ENCODE results near the gene SMPD2. TPM values are rescaled to one million over a fixed set of nuclear protein-coding genes. Genes with fewer than 3 reads are reported as not detected.

SMPD2 gene
- total RNA-seq, 1 experiment from 2014 or later = 50.0 TPM

DNA sequence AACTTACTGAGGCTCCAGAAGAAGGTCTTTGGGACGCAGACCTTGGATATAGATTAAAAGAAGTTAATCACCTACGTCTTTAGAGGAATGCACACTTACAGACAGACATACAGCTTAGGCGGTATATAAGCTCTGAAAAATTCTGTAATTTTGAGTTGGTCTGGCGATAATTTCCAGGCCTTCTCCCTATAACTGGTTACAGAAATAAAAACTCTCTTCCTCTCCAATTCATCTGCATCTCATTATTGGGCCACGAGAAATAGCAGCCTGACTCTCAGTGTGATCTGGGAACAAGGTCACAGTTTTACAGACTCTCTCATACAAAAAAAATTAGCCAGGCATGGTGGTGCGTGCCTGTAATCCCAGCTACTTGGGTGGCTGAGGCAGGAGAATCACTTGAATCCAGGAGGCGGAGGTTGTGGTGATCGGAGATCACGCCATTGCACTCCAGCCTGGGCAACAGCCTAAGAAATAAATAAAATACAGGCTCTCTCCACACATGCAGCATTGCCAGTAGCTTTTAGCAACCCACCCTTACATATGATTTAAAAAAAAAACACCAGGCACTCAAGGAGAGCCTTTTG lies 37.8 kb downstream of the SMPD2 start:
- Histone ChIP-seq H3K9me3 (ENCODE audit: control insufficient read depth, insufficient read depth, low read depth, low read length) (no peaks in the 10 kb centered on the region), H3K27me3 (ENCODE audit: control insufficient read depth, insufficient read depth, low read length) (no peaks in the 10 kb centered on the region), H3K4me1 (ENCODE audit: control insufficient read depth, insufficient read depth, low read length) (peaks cover 44% of the 10 kb centered on the region), H3K27ac (ENCODE audit: low read length) (no peak overlapping the region), H3K36me3 (ENCODE audit: control insufficient read depth, insufficient read depth, low read length) (peaks cover 32% of the 10 kb centered on the region), H3K4me3 (ENCODE audit: low read depth in 2 of 2, low read length in 2 of 2) (no peak overlapping the region)
- ATAC-seq (no peak), DNase-seq (ENCODE audit: low read depth, low spot score) (no peak)
- ChIA-PET CTCF (no interaction called here), POLR2A (no interaction called here)
- BruUV-seq (replicated peaks) = no TSS peak
- intact Hi-C loops (cut with micrococcal nuclease; ENCODE audit: unreplicated experiment) (no loop called here), in situ Hi-C loops (cut with HindIII; ENCODE audit: low pct_unique_long_range_greater_than_20kb, low sequenced_read_pairs) (no loop called here)
- TF ChIP-seq, protein P1, sequence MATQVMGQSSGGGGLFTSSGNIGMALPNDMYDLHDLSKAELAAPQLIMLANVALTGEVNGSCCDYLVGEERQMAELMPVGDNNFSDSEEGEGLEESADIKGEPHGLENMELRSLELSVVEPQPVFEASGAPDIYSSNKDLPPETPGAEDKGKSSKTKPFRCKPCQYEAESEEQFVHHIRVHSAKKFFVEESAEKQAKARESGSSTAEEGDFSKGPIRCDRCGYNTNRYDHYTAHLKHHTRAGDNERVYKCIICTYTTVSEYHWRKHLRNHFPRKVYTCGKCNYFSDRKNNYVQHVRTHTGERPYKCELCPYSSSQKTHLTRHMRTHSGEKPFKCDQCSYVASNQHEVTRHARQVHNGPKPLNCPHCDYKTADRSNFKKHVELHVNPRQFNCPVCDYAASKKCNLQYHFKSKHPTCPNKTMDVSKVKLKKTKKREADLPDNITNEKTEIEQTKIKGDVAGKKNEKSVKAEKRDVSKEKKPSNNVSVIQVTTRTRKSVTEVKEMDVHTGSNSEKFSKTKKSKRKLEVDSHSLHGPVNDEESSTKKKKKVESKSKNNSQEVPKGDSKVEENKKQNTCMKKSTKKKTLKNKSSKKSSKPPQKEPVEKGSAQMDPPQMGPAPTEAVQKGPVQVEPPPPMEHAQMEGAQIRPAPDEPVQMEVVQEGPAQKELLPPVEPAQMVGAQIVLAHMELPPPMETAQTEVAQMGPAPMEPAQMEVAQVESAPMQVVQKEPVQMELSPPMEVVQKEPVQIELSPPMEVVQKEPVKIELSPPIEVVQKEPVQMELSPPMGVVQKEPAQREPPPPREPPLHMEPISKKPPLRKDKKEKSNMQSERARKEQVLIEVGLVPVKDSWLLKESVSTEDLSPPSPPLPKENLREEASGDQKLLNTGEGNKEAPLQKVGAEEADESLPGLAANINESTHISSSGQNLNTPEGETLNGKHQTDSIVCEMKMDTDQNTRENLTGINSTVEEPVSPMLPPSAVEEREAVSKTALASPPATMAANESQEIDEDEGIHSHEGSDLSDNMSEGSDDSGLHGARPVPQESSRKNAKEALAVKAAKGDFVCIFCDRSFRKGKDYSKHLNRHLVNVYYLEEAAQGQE (IDR thresholded peaks at IDR 0.05; ENCODE audit: insufficient read depth in 1 of 2, low read depth in 2 of 2, low read length in 1 of 2) = no peak
- TF ChIP-seq, protein P2, sequence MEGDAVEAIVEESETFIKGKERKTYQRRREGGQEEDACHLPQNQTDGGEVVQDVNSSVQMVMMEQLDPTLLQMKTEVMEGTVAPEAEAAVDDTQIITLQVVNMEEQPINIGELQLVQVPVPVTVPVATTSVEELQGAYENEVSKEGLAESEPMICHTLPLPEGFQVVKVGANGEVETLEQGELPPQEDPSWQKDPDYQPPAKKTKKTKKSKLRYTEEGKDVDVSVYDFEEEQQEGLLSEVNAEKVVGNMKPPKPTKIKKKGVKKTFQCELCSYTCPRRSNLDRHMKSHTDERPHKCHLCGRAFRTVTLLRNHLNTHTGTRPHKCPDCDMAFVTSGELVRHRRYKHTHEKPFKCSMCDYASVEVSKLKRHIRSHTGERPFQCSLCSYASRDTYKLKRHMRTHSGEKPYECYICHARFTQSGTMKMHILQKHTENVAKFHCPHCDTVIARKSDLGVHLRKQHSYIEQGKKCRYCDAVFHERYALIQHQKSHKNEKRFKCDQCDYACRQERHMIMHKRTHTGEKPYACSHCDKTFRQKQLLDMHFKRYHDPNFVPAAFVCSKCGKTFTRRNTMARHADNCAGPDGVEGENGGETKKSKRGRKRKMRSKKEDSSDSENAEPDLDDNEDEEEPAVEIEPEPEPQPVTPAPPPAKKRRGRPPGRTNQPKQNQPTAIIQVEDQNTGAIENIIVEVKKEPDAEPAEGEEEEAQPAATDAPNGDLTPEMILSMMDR (IDR thresholded peaks at IDR 0.05) = no peak
- TF ChIP-seq POLR2AphosphoS5 (IDR thresholded peaks at IDR 0.05; ENCODE audit: low read depth, low read length) = no peak
- TF ChIP-seq SIN3A (IDR thresholded peaks at IDR 0.05; ENCODE audit: borderline replicate concordance, insufficient read depth, low read depth, low read length) = no peak
- TF ChIP-seq TCF7L2 (IDR thresholded peaks at IDR 0.05; ENCODE audit: low read depth, low read length) = no peak

DNA sequence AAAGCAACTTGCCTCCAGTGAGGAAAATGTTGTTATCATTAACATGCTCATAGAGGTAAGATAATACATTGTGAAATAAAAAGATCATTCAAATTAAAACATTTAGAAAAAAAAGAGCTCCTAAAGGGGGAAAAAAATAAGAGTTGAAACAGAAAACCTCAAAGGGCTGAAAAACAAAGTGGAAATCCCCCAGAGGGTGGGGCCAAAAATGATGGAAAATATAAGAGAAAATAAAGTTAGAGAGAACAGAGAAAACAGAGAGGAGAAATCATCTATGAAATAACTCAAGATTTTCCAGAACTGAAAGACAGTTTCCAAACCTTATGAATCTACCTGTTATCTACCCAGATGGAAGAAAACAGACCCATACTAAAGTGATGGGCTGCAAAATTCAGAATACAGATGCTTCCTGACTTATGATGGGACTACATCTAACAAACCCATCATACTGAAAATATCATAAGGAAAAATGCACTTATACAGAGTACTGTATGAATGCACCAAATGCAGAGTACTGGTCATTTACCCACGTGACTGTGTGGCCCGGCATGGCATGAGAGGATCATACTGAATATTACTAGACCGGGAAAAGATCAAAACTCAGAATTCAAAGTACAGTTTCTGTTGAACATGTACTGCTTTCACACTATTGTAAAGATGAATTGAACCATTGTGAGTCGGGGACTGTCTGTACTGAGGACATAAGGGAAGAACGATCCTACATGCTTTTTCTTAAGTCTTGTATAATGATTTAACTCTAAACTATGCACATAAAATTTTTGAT lies 38.5 kb downstream of the SMPD2 start:
- ChIA-PET CTCF (no interaction called here), POLR2A (interaction anchor here (0.6 kb wide), 1 partner anchor 14 kb away, joined by 3 read pairs; no protein-coding TSS in a partner anchor)
- H3K4me3 ChIP-seq (ENCODE audit: low read depth in 2 of 2, low read length in 2 of 2) = peak overlapping the region; percentile 7; a peak in 1 of 4 replicates

More for the DNA sequence above, 38.5 kb downstream of the SMPD2 start:
- DNase-seq (ENCODE audit: low read depth, low spot score) (no peak), ATAC-seq (no peak)
- Histone ChIP-seq H3K27me3 (ENCODE audit: control insufficient read depth, insufficient read depth, low read length) (no peaks in the 10 kb centered on the region), H3K4me1 (ENCODE audit: control insufficient read depth, insufficient read depth, low read length) (peaks cover 48% of the 10 kb centered on the region), H3K36me3 (ENCODE audit: control insufficient read depth, insufficient read depth, low read length) (peaks cover 32% of the 10 kb centered on the region), H3K27ac (ENCODE audit: low read length) (peak overlapping the region; percentile 14; the same call in 1 of the 2 replicates), H3K9me3 (ENCODE audit: control insufficient read depth, insufficient read depth, low read depth, low read length) (no peaks in the 10 kb centered on the region)
- TF ChIP-seq SIN3A (IDR thresholded peaks at IDR 0.05; ENCODE audit: borderline replicate concordance, insufficient read depth, low read depth, low read length) = no peak
- no peak for TF ChIP-seq POLR2AphosphoS5 (IDR thresholded peaks at IDR 0.05; ENCODE audit: low read depth, low read length)
- TF ChIP-seq, protein P2 (IDR thresholded peaks at IDR 0.05) = no peak
- no peak for TF ChIP-seq TCF7L2 (IDR thresholded peaks at IDR 0.05; ENCODE audit: low read depth, low read length)
- TF ChIP-seq, protein P1 (IDR thresholded peaks at IDR 0.05; ENCODE audit: insufficient read depth in 1 of 2, low read depth in 2 of 2, low read length in 1 of 2) = no peak
- in situ Hi-C loops (cut with HindIII; ENCODE audit: low pct_unique_long_range_greater_than_20kb, low sequenced_read_pairs) (no loop called here), intact Hi-C loops (cut with micrococcal nuclease; ENCODE audit: unreplicated experiment) (no loop called here)
- no TSS peak for BruUV-seq (replicated peaks)
